GM21529 (cell line): ENCODE results near the gene C18orf63.
"Not testable (repeated sequence)": the region's sequence is repeated elsewhere in the genome, so short reads cannot be mapped to it uniquely, and the experiment has no call there.

Experiments
- ATAC-seq: cut with Tn5 transposase; IDR thresholded peaks from one replicate; pipeline ENCODE4 v1.9.1; 2021; ENCODE audit not compliant: unreplicated experiment

Gene C18orf63

GRCh38 chr18:74315464-74316256 is at the start of gene C18orf63:
C18orf63 (plus strand) TSS chr18:74315839; CDS start chr18:74317866, 2,027 bp downstream.
- ATAC-seq = no peak

DNA sequence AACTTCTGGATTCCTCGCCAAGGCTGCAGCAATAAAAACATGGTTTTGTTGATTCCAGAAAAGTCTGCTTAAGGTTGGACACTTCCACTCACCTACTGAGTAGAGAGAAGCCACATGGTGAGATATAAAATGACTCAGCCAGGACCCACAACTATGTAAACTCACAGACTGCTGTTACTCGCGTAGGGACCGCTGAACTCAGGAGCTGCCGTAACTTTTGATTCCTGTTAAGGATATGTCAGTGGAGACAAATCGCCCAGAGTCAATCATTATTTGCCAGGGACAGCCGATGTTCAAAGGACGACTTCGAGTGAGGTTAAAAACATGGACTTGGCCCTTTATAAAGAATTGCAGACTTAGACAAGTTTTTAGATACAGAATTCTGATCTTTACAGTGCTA is 49.5 kb upstream of the C18orf63 start:
- ATAC-seq = no peak

DNA sequence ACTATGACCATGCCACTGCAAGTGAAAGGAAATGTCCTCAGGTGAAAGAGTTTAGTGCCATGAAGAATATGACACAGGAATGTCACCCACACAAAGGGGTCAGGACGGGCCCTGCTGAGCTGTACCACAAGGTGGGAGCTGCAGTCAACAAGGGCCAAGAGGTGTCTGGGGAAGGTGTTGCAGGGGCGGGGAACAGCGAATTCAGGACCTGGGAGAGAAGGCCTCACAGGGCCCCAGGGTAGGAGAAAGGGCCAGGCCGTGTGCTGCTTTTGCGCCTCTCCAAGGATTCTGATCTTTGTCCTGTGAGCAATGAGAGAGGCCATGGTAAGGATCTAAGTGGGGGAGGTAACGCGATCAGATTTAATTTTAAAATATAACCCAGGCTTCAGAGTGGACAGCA is 47.5 kb upstream of the C18orf63 start:
- ATAC-seq = no peak

DNA sequence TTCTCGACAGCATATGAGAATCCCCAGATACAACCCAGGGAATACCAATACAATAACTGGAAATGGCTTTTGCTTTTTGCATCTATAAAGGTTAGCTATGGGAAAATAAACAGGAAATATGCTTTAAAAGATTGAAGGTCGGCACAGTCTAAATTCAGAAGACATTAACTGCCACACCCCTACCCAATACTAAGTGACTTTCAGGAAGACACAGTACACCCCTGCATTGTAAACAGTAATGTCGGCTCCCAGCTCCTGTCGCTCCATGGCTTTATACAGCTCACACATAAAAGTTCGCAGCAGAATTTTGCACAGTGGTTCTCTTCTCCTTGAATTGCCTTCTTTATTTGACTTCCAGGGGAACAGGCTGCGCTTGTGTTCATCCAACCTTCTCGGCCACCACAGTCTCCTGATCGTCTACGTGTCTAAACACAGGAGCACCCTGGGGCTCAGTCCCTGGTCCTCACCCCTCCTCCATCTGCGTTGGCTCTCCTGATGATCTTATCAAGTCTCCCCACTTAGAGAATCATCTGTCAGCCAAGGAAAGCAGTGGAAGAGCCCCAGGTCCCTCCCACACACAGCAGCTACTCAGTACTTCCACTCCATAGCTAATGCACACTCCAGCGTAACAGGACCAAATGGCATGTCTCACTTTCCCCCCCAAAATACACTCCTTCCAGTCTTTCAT is 46.6 kb upstream of the C18orf63 start:
- no peak for ATAC-seq

GRCh38 chr18:74271635-74272034 is 44.0 kb upstream of the C18orf63 start:
- ATAC-seq = no peak

DNA sequence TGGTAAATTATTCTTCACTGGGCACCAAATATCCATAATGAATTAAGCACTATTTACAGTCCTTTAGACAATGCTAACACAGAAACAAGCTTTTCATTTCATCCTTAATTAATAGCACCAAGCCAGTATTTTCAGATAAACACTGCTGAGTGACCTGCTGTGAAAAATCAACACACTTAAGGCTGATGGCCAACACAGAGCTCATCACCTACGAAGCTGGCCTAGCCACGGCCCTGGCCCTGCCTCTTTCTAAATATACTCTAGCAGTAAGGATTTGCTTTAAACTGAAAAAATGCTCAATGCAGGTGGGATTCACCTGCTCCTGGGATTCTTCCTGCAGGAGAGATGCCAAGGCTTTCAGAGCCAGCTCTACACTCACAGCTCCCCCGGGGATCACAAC is 42.2 kb upstream of the C18orf63 start:
- ATAC-seq = no peak

GRCh38 chr18:74274700-74275099 is 40.9 kb upstream of the C18orf63 start:
- no peak for ATAC-seq

DNA sequence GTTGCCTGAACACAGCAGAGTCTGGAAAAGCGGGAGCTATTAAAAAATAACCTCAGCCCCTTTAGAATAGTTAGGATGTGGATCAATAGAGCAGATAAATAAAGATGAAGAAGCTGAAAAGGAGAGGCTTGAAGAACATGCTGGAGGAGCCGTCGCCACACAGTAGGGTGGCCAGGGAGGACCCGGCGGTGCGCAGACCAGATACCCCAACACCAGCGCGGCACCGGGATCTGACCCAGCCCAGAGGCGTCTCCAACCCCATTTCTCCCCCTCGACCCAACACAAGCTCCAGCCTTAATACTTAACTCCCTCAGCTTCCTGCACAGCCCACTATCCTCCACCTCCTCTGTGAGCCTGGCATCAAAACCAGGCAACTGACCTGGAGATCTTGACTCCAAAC is 39.9 kb upstream of the C18orf63 start:
- no peak for ATAC-seq

- ATAC-seq = no peak
Observed at GRCh38 chr18:74276609-74277008, 39.0 kb upstream of the C18orf63 start.

GRCh38 chr18:74277296-74277695 is 38.3 kb upstream of the C18orf63 start:
- no peak for ATAC-seq

- ATAC-seq = no peak
Observed at GRCh38 chr18:74278058-74278457, 37.6 kb upstream of the C18orf63 start.

DNA sequence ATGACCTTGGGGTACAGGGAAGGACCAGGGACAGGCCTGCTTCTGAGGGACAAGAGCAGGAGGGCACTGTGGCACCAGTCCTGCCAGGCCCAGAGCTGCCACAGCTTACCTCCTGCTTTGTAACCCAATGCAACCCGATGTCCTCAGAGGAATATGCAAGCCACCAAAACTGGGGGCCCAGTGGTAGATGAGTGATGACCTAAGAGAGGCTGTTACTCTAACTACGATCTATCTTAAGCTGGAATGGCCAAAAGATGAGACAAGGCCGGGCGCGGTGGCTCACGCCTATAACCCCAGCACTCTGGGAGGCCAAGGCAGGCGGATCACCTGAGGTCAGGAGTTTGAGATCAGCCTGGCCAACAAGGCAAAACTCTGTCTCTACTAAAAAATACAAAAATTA is 36.7 kb upstream of the C18orf63 start:
- no peak for ATAC-seq

GRCh38 chr18:74281011-74281979 is 34.3 kb upstream of the C18orf63 start:
- no peak for ATAC-seq

DNA sequence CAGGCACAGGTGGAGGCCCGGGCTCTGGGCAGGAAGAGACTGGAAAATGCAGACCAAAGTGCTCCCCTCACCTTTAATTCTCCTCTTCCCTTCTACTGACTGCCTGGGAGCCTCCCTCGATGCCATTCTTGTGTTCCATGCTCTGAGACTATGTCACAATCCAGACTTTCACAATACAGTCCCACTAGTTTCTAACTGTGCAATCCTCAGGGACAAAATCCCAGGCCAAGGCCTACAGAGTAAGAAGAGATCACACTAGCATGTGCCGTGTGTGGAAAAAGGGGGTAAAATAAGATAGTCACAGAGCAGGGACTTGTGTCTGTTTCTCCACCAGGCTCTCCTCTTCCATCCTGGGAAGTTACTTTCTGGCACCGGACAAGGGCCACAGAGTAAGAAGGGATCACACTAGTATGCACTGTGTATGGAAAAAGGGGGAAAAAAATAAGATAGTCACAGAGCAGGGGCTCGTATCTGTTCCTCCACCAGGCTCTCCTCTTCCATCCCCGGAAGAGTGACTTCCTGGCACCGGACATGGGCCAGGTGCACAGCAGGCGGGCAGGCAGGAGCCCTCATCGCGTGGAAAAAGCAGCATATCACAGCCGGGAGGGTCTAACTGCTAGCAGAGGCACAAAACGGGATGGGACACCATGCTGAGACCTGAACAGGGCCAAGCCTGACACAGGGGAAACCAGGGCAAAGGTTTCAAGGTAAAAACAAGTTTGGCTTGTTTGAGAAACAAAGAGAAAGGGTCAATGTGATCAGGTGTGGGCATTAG is 33.5 kb upstream of the C18orf63 start:
- no peak for ATAC-seq

DNA sequence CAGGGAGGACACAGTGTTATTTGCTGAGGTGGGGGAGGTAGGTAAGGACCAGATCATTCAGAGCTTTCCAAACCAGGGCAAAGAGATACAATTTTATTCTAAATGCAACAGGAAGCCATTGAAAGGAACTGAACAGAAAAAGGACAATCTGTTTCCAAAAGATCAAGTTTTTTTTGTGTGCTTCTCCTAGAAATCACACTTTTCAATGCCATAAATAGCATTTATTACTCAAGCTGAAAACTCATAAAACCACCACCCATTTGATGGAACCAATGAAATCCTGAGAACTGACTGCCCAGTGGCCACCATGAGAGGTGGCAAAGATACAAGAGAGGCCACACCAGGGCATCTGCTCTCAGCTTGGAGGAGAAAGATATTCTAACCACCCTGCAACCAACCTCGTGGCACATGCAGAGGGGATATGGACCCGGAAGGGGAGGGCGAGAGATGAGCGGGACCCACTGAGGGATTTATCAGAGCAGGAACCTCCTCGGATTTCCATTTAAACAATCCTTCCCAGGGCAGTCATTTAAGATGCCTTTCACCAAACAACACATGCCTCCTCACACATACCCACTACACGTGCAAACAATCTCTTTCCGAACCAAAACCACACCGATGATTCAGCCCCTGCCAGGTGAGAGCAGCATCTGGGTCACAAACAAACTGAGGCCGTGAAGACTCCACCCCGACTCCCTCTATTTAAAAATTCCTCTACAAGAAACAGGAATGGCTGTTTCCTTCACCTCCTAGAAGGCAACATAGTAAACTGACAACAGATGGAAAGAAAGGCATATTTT is 32.7 kb upstream of the C18orf63 start:
- ATAC-seq = no peak

DNA sequence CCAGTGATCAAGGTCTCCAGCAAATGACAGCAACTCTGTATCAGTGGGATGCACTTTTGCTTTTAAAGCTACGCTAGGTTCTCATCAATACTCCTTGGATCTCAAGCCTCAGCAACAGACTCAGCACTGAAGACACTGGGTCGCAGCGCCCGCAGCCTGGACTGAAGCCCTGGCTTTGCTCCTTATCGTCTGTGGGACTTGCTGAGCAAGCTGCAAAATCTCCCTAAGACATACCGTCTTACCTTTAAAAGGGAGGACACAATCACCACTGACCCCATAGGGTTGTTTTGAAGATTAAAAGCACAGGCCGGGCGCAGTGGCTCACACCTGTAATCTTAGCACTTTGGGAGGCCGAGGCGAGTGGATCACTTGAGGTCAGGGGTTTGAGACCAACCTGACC is 32.0 kb upstream of the C18orf63 start:
- ATAC-seq = no peak

DNA sequence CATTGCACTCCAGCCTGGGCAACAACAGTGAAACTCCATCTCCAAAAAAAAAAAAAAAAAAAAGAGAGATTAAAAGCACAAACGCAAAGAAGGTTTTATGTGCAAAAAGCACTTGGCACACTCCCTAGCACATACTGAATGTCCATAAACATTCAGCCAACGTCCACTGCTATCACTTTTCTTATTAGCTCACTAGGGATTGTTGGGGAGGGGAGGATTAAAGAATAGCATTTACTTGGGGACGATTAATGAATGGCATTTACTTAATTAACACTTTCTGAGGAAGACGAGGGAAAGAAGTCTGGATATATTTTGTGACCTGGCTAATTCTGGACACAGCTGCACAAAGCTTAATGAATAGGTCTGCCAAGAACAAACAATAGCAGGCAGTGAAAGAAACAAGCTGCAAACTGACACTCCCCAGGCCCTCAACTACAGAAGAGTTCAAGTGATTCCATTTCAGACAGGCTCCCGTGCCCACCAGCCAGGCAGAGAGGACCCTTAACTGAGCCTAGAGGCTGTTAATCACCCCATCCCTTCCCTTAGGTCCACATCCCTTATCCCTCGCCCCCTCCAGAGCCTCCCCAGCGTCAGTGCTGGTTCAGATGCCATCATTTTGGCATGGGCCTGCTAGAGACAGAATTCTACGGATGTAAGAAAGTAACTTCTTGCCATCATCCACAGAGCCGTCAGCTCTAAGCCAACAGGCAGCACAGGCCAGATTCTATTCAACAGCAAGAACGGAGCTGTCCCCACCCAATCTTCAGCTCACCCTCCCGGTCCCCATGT is 31.3 kb upstream of the C18orf63 start:
- ATAC-seq = no peak

DNA sequence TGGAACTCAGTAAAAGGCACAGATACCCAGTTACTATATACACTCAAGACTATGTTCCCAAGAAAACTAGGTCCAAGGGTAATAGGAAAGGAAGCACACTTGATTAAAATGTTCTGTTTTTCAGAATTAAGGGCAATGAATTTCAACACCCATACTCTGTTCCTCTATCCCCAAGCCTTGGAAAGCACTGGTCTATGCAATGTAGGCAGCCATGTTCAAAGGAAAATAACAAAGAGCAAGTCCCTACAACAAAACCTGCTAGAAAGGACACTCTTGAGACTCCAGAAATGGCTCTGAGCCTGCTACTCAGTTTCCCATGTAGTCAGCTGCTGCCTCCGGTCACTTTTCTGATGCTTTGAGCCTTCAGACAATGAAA is 30.7 kb upstream of the C18orf63 start:
- ATAC-seq = no peak

DNA sequence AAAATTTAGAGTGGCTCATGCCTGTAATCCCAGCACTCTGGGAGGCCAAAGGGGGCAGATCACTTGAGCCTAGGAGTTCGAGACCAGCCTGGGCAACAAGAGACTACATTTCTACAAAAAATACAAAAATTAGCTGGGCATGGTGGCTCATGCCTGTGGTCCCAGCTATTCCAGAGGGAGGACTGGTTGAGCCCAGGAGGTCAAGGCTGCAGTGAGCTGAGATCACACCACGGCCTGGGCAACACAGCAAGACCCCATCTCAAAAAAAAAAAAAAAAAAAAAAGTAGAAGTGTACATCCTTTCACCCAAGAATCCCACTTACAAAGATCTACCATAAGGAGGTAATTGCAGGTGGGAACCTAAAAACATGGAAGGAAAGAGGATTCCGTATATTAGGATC is 30.1 kb upstream of the C18orf63 start:
- ATAC-seq = not testable (repeated sequence)
